GM12874 (cell line): ENCODE data around the gene ABHD11.

Experiments
- CTCF ChIP-seq: IDR thresholded peaks from 2 replicates; pipeline ENCODE4 v1.5.1; 2011; ENCODE audit warnings: low read depth, mild to moderate bottlenecking, control low read depth, low read length, moderate library complexity; ENCODE audit not compliant: insufficient read depth

ABHD11 gene

GRCh38 chr7:73716318-73716890, 22.2 kb downstream of the ABHD11 start:
- TF ChIP-seq CTCF = no peak

- TF ChIP-seq CTCF = no peak
Measured at GRCh38 chr7:73715648-73716317, 22.8 kb downstream of the ABHD11 start.

- no peak for TF ChIP-seq CTCF
Measured at GRCh38 chr7:73712773-73713172, 25.8 kb downstream of the ABHD11 start.

GRCh38 chr7:73708961-73709549, 29.5 kb downstream of the ABHD11 start:
- no peak for TF ChIP-seq CTCF

- no peak for TF ChIP-seq CTCF
Measured at GRCh38 chr7:73707045-73707631, 31.5 kb downstream of the ABHD11 start.

GRCh38 chr7:73706126-73707044, 32.2 kb downstream of the ABHD11 start:
- no peak for TF ChIP-seq CTCF

GRCh38 chr7:73705551-73705920, 33.1 kb downstream of the ABHD11 start:
- no peak for TF ChIP-seq CTCF
